Right lobe of liver (tissue), 4 donors: ENCODE measurements around the gene C11orf71.

Experiments used
- CTCF ChIP-seq, 4 donors: fragments of 200-600 bp in 3 of 4; fragments of 450-650 bp in 1 of 4; IDR thresholded peaks; one replicate each; pipeline versions ENCODE4 v1.5.1 to v1.8.0; 2016 to 2022; ENCODE audit warnings: antibody characterized with exemption in 4 of 4, mild to moderate bottlenecking in 2 of 4
- POLR2A ChIP-seq: fragments of 450-650 bp; IDR thresholded peaks from one replicate; pipeline ENCODE4 v1.6.1; 2017; ENCODE audit warnings: antibody characterized with exemption, mild to moderate bottlenecking
- donor health status: DM: no; HTN: no; CAD: no.
- donor health status: DM: no; HTN: no; CAD: no.
- donor health status: DM: no; HTN: yes; CAD: no.

- no peak for TF ChIP-seq CTCF (IDR thresholded peaks at IDR 0.05)
- no peak for TF ChIP-seq POLR2A
Observed at GRCh38 chr11:114397349-114397982, 2.8 kb downstream of the C11orf71 start.
